HG02885 (cell line): Measurements from ENCODE around the gene PGAP3.
"Not testable (repeated sequence)": the region's sequence is repeated elsewhere in the genome, so short reads cannot be mapped to it uniquely, and the experiment has no call there.

ENCODE experiments used
- ATAC-seq: cut with Tn5 transposase; IDR thresholded peaks from one replicate; pipeline ENCODE4 v1.9.1; 2021; ENCODE audit warnings: mild to moderate bottlenecking; ENCODE audit not compliant: unreplicated experiment, poor library complexity

The PGAP3 gene

GRCh38 chr17:39716073-39716818 lies 28.4 kb upstream of the PGAP3 start:
- ATAC-seq: no peak

DNA sequence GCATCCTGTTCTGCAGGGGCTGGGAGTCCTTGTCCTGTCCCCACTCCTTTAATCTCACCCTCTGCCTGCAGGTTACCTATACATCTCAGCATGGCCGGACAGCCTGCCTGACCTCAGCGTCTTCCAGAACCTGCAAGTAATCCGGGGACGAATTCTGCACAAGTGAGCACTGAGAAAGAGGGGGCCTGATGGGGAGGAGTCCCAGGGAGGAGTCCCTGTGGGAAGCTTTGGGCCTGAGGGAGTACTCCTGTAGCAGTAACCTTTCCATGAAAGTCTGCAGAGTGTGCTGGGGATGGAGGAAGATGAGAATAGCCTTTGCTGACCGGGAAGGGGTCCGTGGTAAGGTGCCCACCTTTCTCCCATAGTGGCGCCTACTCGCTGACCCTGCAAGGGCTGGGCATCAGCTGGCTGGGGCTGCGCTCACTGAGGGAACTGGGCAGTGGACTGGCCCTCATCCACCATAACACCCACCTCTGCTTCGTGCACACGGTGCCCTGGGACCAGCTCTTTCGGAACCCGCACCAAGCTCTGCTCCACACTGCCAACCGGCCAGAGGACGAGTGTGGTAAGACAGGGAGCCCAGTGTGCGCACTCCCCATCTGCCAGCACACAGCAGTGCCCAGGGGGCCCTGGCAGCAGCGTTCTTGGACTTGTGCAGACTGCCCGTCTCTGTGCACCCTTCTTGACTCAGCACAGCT lies 27.7 kb upstream of the PGAP3 start:
- no peak for ATAC-seq

DNA sequence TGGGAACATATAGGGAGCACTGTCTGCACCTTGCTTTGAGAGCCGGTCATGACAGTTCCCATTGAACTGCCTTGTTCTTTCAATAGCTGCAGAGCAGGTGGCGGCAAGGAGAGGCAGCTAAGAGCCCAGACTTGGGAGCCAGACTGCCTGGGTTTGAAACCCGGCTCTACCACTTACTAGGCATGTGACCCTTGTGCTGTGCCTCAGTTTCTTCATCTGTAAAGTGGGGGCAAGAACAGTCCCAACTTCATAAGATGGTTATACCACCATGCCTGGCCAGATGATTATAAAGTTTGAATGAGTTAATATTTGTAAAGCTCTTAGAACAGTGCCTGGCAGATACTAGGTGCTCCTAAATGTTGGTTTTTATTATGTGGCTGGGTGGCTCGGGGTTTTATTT lies 26.4 kb upstream of the PGAP3 start:
- ATAC-seq: no peak

DNA sequence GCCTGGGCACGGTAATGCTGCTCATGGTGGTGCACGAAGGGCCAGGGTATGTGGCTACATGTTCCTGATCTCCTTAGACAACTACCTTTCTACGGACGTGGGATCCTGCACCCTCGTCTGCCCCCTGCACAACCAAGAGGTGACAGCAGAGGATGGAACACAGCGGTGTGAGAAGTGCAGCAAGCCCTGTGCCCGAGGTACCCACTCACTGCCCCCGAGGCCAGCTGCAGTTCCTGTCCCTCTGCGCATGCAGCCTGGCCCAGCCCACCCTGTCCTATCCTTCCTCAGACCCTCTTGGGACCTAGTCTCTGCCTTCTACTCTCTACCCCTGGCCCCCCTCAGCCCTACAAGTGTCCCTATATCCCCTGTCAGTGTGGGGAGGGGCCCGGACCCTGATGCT lies 24.0 kb upstream of the PGAP3 start:
- ATAC-seq: no peak

- ATAC-seq: not testable (repeated sequence)
Measured at GRCh38 chr17:39711071-39711470, 23.2 kb upstream of the PGAP3 start.

DNA sequence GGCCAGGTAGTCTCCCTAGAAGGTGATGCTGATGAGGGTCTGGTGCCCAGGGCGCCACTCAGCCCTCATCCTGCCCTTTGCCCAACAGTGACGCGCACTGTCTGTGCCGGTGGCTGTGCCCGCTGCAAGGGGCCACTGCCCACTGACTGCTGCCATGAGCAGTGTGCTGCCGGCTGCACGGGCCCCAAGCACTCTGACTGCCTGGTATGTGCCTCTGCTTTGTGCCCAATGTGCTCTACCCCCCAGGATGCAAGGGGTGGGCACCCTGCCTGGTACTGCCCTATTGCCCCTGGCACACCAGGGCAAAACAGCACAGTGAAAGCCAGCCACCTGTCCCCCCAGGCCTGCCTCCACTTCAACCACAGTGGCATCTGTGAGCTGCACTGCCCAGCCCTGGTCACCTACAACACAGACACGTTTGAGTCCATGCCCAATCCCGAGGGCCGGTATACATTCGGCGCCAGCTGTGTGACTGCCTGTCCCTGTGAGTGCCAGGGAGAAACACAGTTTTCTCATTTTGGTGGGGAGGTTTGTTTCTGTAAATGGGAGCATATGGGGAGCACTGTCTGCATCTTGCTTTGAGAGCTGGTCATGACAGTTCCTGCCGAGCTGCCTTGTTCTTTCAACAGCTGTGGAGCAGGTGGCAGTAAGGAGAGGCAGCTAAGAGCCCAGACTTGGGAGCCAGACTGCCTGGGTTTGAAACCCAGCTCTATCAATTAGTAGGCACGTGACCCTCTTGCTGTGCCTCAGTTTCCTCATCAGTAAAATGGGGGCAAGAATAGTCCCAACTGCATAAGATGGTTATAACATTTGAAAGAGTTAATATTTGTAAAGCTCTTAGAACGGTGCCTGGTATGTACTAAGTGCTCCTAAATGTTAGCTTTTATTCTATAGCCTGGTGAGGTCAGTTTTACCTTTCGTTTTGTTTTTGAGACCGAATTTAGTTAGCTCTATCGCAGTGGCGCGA lies 22.4 kb upstream of the PGAP3 start:
- no peak for ATAC-seq

GRCh38 chr17:39709319-39709997 lies 21.6 kb upstream of the PGAP3 start:
- no peak for ATAC-seq

- no peak for ATAC-seq
Measured at GRCh38 chr17:39706921-39707337, 19.1 kb upstream of the PGAP3 start.

GRCh38 chr17:39706383-39706782 lies 18.5 kb upstream of the PGAP3 start:
- no peak for ATAC-seq

DNA sequence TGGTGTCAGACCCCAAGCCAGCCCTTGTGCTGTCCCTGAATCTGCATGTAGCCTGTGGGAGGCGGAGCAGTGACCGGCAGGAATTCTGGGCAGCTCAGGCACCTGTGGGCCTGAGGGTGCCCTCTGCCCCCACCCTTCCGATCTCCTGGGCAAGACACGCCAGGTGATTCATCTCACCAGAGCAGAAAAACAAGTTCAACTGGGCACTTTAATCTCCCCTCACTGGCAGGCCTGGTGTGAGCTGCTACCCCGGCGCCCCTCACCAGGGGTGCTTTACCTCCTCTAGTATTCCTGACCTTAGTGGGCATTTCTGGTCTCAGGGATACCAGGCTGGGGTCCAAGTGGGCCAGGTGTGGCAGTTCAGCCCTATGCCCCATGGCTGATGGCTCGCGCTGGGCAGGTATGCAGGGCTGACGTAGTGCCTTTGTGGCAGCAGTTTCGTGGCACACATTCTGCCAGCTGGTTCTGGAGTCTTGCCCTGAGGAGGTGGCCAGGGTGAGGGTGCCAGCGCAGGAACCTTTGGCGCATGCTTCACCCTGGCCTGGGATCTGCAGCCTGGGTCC lies 18.0 kb upstream of the PGAP3 start:
- no peak for ATAC-seq

DNA sequence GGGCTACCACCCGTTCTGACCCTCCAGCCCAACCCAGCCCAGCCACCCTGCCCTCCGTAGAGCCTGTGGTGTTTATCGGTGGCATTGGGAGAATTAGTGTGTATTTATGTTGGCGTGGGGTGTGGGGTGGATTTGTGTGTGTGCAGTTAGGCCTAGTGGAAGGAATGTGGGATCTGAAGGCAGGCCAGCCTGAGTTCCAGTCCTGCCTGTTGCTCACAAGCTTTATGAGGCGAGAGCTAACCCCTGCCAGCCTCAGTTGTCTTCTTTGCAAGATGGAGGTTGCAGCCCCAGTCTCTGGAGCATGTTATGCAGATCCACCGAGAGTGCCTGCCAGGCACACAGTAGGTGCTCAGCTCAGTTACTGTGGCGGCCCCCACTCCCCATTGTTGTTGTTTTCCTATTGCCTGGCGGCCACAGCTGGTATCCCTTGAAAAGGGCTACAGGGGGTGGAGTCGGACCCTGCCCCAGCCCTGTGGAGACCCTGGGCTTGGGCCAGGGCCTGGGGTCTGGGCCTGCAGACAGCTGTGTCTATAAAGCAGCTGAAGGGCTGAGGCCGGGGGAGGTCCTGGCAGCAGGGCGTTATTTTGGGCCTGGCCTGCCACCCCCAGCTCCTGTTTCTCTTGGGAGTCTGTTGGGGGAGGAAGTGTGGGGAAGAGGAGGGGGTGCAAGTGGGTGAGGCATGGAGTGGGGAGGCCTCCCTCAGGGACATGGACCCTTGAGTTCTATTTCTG lies 17.1 kb upstream of the PGAP3 start:
- ATAC-seq: no peak

- ATAC-seq: no peak
Measured at GRCh38 chr17:39703913-39704312, 16.1 kb upstream of the PGAP3 start.

- ATAC-seq: no peak
Measured at GRCh38 chr17:39702901-39703893, 15.3 kb upstream of the PGAP3 start.

DNA sequence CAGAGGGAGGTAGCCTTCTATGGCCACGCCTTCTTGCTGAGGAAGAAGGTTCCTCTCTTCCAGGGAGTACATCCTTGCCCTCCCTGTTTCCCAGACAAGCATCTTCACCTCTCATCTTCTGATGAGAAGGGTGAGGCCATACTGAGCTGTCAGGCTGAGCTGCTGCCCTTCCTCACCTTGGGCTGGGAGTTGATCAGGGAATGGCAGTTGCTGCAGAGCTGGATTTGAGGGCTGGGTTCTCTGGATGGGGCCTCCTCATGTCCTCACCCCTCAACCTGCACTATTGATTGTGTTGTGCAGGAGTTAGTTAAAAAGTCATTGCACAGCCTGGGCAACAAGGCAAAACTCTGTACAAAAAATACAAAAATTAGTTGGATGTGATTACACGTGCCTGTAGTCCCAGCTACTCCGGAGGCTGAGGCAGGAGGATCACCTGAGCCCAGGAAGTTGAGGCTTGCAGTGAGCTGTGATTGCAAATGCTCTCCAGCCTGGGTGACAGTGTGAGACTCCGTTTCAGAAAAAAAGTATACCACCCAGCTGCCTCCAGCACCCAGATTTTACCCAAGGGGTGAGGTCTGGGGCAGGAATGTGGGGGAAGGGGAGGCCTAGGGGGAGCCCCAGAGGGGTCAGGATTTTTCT lies 14.0 kb upstream of the PGAP3 start:
- ATAC-seq: no peak

DNA sequence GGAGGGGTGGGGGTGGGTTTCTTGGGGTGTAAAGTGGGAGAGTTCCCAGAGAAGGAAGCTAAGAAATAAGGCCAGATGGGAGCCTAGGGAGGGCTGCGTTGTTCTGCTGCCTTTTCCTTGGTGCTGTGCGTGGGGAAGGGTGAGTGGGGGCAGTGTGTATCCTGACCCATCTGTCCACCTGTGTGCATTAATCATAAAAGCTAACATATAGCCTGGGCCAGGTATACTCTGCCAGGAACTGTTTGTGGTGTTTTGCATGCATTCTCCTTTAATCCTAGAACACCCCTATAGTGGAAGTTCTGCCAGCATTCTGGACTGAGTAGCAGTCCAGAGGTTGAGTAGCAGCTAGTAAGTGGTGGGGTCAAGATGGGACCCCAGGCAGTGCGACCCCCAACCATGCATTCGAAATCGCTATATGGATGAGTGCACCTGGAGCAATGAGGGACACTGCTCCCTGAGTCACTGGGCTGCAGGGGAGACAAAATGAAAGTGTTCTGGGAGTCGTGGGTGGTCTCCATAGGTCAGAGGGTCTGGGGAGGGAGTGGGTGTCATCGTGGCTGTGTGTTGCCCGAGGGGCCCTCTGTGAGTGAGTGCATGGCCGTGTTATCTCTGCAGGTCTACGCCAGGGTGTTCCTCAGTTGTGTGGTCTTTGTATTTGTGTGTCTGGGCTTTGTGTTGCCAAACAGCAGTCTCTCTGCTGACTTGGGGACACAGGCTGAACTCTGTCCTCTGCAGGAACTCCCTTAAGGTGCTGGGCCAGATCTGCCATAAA lies 13.3 kb upstream of the PGAP3 start:
- no peak for ATAC-seq

DNA sequence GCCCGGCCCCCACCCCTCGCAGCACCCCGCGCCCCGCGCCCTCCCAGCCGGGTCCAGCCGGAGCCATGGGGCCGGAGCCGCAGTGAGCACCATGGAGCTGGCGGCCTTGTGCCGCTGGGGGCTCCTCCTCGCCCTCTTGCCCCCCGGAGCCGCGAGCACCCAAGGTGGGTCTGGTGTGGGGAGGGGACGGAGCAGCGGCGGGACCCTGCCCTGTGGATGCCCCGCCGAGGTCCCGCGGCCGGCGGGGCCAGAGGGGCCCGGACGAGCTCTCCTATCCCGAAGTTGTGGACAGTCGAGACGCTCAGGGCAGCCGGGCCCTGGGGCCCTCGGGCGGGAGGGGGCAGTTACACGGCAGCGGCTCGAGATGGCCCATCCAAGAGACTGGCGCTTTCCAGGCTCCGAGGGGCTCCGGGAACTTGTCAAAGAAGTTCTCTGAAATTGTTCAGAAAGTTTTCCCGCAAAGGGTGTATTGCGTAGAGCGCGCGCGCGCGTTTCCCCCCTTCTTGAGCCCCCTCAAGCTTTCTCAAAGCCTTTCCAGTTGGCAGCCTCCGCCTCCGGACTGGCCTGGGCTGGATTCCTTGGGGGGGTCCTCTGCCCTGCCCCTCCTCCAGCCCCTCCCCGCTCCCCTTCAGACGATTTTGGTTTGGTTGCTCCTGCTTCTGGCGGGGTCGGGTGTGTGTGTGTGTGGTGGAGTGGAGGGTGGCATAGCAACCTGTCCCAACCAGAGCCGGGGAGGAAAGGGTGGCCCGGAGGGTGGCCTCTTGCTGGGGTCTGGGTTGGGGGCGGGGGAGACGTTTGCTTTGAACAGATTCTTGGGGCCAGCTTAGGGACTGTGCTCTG lies 12.5 kb upstream of the PGAP3 start:
- no peak for ATAC-seq
